ENCODE results near the gene DAPK2.

The DAPK2 gene

DNA sequence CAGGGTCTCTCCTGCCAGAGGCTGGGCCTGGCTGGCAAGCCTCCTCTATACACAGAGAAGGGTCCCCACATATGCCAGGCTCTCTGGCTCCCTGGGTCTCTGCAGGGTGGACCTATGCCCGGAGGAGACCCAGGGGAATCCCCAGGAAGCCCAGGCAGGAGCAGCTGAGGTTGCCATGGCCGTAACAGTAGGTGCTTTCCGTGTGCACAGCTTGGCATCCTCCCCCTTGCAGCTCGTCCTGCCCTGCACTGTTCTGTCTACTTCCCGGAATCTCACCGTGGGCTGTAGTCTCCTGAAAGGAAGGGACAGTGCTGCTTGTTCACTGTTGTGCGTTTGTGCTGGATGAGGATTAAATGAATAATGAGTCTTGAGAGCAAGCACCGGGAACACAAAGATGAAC is 47.8 kb downstream of the DAPK2 start:
- DNase-seq (ENCODE audit: low read depth in 2 of 2) = no peak

DNA sequence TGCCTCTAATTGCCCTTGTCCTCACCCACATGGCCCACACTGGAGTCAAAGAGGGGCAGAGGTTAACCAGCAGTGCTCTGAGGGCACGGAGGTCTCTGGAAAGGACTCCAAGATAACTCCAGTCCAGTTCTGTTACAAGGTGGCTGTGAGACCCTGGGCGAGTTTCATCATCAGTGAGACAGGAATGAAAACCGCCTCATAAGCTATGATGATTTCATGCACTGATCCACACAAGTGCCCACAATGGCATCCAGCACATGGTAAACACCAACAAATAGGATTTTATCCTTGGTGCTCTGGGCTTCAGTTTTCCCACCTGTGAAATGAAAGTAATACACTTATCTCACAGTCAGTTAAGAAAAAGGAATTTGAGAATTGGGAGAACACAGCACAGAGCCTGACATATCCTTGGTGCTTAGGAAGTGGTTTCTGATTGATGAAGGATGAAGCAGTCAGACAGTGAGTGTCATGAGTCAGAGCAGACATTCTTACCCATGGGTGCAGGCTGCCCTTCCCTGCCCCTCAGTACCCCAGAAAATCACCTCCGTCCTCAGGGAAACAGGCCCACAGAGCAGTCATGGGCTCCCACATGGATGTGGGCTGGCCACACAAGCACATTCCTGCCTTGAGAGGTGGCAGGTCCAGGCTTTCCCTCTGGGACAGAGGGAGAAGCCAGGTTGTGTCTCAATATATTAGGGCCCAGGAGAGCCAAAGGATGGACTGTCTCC is 48.4 kb downstream of the DAPK2 start:
- no peak for DNase-seq (ENCODE audit: low read depth in 2 of 2)

DNA sequence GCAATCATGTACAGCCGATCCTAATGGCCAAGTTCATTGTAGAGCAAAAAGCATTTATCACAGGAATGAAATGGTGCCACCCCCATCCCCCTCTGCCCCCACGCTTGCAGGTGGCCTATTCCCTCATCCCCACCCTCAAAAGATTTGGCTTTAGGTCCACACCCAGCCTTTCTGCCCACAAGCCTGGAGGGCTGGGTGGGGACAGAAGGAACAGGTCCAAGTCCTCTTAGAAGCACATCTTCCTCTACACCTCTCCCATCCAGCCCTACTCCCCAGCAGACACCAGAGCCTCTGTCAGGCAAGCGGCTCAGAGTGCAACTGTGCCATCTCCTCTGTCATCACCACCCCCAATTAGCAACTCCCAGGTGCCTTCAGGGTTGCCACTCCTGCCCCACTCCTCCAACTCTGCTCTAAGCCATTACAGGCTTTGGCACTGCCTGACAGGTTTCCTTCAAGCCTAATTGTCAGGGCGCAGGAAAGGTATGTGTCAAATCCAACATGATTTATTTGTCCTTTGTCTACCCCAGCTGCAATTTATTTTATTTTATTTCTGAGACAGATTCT is 49.4 kb downstream of the DAPK2 start:
- DNase-seq (ENCODE audit: low read depth in 2 of 2) = no peak

DNA sequence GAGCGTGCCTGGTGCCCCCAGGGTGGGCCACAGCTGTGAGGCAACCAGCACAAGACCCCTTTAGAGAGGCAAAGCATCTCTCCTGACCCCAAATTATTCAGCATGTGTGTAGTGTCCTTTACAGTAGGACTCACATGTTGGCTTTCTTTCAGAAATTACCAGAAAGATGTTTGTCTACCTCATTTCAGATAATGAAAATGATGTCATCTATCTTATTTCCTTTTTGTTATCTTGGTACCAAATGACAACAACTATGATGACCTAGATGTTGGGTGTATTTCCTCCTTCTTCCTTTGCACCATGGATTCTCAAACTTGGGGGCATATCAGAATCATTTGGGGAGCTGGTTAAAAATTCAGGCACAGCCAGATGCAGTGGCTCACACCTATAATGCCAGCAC is 50.5 kb downstream of the DAPK2 start:
- no peak for DNase-seq (ENCODE audit: low read depth in 2 of 2)

DNA sequence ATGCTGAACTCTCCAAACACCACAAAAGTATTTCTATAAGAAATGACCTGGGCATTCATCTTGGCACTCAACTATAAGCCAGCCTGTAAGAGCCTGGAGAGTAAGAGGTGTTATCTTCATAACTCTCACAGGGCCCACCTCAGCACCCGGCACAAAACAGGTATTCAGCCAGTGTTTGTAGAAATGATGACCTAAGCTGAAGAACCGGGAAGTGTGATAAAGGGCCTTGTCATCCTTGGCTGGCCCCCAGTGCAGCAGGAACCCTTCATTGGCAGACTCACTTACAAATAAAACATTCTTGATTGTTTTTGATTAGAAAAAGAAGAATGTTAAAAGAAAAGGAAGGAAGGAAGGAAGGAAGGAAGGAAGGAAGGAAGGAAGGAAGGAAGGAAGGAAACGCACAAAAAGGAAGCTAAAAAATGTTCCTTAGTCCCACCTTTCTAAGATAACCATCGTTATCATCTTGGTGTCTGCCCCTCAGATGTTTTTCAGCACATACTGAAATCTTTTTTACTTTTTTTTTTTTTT is 52.1 kb downstream of the DAPK2 start:
- DNase-seq (ENCODE audit: low read depth in 2 of 2) = no peak

DNA sequence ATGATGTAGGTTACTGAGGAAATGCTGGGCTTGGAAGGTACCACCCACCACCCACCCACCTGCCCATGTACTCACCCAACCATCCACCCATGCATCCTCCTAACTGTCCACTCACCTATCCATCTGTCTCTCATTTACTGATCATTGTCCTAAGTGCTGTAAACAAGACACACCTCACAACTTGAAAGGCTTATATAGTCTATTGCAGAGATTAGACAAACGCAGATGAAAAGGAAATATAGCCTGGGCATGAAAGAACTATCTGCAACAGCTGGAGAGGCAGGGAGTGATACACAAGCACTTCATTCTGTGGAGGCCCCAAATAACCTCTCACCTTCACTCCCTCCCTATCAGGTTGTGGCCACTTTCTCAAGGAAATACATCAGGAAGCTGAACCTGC is 54.0 kb downstream of the DAPK2 start:
- no peak for DNase-seq (ENCODE audit: low read depth in 2 of 2)

DNA sequence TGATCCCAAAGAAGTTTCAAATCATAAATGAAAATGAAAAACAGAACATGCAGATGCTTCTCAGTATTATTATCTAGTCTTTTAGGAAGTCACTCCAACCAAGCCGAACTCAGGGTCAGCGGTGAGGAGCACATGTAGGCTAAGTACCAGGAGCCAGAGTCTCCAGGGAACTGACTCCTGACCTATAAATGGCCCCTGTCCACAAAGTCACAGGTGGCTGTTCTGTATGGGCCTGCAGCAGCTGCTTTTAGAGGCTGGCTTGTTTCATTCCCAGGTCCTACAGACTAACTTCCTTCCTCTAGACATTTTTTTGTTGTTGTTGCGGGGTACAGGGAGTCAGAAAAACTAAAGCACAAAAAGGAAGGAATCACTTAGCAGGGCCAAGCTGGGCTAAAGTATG is 54.6 kb downstream of the DAPK2 start:
- DNase-seq (ENCODE audit: low read depth in 2 of 2) = no peak

DNA sequence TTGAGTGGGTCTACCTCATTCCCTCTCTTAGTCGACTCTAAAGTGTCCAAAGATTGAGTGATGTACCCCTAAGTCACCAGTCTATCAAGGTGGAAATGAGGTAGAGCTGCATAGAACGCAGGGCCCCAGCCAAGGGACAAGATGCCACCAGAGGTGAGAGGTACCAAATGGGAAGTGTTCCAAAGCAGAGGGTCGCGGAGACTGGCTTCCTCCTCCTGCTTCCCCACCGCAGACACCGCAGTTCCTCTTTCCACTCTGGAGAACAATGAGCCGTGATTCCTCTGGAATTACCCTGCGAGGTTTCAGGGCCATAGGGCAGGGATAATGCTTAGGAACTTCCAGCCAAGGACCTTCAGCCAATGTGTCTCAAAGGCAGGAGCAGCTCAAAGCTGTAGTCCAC is 55.8 kb downstream of the DAPK2 start:
- no peak for DNase-seq (ENCODE audit: low read depth in 2 of 2)

DNA sequence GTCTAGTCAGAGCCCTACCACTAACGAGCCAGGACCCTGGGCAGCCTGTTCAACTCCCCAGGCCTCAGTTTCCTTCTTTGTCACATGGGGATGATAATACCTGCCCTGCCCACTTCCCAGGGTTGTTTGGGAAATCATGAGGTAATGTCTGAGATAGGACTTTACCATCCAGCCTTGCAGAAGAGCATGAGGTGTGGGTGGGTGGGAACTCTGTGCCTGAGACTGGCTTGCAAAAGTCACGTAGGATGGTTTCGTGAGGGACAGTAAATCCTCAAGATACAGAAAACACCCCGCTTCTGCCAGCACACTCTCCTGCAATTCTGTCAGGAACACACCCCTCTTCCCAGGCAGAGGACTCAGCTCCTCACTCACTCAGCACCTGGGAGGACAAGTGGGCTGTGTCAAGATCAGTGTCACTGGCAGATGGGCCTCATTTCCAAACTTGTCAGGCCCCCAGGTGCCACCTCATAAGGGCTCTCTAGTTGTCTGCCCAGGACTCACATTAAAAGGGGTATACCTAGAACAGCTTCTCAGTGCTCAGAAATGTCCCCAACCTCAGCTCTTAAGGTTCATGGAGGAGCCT is 58.4 kb downstream of the DAPK2 start:
- no peak for DNase-seq (ENCODE audit: low read depth in 2 of 2)

DNA sequence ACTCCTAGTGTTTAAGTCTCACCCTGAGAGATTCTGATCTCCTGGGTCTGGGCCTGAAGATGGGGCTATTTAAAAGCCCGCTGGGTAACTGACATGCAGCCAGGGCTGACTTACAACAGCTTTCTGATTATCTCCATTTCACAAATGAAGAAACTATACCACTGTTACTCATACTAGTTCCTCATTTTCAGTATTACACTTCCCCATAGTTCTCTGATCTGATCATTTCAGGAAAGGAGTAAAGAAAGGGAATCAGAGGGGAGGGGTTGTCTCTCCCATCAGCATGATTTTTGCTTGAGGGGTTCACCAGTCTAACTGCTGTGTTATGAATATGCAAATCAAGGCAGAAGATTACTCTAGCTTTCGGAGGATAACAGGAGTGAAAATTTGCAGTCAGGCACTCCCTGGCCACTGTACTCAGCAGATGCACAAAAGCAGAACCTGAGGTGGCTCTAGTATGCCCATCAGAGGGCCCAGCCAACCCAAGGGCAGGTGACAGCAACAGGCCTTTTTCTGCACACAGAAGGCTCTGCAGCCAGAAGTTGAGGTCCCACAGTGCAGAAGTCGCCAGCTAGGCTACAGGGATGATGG is 59.4 kb downstream of the DAPK2 start:
- DNase-seq (ENCODE audit: low read depth in 2 of 2) = no peak

DNA sequence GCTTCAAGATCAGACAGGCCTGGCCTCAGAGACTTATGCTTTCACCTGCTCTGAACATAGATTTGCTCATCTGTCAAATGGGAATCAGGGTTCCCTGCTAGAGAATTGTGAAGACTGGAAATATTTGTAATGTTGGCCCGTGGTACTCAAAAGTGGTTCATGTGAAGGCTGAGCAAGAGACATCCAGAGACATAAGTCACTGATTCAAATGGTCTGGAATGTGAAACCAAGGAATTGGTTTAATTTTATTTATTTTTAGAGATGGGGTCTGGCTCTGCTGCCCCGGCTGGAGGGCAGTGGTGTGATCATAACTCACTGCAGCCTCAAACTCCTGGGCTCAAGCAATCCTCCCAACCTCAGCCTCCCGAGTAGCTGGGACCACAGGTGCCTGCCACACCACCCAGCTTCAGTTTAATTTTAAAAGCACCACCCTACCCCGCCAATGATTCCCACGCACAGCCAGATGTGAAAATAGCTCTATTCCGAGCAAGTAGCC is 60.1 kb downstream of the DAPK2 start:
- DNase-seq (ENCODE audit: low read depth in 2 of 2) = no peak

DNA sequence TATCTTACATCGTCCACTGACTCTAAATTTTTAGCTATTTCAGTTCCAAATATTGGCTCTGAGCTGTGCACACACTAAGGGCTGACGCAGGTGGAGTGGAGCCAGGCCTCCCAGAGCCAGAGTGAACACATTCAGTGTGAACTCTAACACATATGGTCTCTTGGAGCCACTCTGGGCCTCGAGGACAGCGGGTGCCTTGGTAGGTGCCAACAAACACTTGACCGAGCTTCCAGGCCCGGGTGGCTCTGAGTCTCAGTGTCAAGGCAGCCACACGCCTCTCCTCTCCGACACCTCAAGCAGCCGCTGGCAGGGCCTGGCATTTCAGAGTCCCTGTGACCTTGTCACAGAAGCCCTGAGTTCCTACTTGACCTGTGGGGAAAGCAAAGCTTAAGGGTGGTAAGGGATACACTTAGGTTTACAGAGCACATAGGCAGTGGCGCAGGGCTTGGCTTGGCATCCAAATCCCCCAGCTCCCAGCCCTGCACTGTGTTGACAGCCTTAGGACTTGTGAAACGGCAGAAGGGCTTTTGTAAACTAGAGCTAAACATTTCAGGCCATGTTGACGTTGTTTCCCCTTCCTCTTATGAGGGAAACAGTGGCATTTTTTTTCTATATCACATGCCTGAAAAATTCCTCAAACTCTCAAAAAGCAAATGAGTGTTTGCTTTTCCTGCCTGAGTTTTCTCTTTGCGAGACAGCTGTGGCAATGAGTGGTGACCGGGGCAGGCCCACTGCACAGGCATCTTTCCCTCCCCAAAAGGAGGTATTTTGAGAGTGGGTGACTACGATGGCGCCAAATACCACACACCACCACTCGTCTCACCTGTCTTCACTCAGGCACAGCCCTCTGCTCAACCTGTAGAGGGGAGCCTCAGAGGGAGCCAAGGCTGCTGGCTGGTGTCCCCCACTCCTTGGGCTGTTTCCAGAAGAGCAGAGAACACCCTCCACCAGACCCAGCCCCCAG is 60.8 kb downstream of the DAPK2 start:
- no peak for DNase-seq (ENCODE audit: low read depth in 2 of 2)

DNA sequence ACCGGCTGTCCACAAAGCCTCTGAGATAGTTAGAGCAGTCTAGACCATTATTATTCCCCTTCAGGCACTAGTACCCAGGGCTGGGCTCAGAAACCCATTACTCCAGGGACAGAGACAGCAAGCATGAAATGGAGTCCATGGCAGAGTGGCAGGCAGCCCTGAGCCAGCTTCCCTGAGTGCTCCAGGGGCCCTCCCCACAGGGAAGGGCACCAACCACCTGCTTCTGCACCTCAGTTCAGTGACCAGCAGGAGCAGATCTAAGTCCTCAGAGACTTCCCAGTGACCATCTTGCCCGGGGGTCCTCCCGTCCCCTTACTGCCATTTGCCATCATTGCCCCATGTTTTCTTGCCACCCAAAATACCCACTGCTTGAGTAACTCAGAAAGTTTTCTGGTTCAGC is 62.0 kb downstream of the DAPK2 start:
- no peak for DNase-seq (ENCODE audit: low read depth in 2 of 2)

DNA sequence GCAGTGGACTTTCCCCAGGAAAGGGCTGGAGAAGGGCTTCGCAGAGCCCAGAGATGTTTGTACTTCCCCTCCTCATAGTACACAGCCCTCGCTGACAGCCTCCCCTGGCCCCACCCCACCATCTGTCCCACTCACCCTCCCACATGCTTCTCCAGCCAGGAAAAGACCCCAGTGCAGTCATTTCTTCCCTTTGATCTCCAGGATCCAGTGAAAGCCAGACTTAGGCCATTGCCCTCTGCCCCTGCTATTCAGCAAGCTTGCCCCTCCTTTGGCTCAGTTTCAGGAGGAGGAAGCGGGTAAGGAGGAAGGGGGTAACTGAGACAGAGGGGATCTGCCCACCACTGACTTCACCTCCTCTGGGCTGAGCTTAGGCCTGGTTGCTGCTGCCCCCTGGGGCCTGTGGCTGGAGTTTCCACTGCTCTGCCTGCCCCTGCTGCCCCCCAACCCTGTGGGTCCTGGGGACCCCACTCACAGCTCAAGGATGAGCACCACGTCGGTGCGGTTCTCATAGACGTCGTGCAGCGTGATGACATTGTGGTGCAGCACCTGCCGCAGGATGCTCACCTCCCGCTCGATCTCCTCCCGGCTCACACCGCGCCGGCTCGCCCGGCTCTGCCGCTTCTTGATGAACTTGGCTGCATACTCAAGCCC is 63.1 kb downstream of the DAPK2 start:
- no peak for DNase-seq (ENCODE audit: low read depth in 2 of 2)

DNA sequence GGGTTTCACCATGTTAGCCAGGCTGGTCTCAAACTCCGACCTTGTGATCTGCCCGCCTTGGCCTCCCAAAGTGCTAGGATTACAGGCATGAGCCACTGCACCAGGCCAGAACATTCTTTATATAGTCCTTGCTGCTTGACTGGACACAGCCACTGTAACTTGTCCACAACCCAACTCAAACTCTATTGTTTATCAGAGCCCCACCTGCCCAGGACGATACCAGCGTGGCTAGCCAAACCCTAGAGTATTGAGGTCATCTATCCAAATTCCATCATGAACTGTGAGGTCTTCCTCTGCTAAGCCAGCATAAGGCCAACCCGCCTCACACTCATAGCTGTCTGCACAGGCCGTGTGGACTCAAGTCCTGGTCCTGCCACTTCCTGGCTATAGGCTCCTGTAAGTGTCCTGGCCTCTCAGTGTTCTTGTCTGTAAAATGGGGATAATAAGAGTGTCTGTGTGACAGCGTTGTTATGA is 63.9 kb downstream of the DAPK2 start:
- DNase-seq (ENCODE audit: low read depth in 2 of 2) = no peak

DNA sequence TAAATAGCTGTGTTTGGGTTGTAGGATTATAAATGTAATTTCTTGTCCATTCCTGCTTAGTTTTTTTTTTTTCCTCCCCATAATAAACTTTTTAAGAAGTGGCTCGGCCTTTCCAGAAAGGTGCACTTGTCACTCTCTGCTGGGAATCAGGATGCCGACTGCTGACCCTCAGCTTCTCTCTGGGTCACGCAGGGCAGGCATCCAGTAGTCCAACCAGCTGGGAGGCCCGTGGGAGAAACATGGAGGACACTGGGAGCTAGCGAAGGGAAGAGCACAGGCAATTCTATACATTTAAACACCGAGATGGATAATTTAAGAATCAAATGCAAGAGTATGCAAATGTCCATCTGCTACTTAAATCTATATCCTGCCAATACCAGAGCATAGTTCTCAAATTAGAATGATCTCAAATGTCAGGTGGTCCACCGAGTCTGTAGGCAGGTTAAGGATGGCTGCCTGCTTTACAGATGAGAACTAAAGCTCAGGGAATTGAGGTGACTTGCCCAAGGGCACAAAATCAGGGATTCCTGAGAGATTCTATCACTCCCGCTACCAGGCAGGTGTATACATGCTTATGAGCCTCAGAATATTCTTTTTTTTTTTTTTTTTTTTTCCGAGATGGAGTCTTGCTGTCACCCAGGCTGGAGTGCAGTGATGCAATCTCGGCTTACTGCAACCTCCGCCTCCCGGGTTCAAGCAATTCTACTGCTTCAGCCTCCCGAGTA is 64.5 kb downstream of the DAPK2 start:
- DNase-seq (ENCODE audit: low read depth in 2 of 2) = no peak

DNA sequence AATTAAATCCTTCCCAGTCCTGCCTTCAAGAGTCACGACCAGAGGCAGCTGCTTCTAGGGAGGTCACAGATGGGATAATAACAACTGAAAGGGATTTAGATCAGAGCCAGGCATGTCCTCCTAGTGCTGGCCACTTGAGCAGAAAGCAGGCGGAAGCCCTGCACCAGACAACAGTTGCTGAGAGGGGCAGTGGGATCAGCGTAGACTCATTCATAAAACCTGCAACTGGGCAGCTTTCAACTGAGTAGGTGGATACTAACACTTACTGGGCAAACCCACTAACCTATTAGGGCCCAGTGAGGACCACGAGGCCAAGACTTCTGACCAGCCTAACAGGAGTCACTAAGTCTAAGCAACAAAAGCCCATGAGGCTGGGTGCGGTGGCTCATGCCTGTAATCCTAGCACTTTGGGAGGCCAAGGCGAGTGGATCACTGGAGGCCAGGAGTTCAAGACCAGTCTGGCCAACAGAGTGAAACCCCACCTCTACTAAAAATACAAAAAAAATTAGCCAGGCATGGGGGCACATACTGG is 67.0 kb downstream of the DAPK2 start:
- DNase-seq (ENCODE audit: low read depth in 2 of 2) = no peak

DNA sequence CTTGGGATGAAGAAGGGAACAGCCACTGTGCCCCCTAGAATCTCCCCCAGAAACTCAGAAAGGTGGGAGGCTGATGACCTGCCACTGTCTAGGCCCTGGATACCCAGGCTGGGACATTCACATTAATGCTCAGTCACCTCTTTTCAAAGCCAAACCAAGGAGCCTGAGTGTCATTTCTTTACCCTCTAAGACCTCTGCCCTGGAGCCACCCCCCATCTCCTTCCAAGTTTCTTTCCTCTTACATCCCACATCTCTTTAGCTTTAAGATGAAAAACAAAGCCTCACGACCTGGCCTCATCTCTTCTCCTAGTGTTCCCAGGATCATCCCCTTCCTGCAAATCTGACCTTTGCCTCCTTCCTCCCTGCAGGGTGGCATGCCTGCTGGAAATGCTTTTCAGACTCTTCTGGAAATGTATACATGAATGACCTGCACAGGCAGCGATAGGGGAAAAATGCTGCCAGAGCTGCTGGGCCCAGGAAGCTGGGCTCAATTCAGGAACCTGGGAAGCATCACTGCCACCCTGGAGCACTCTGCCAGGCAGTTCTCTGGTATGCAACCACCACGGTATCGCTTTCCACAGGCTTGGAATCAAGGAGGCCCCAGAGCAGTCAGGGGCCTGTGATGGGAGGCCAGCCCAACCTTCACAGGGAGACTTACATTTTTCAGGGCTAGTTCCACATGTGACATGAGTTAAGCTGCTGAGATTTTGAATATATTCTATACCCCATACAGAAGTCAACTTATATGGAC is 67.6 kb downstream of the DAPK2 start:
- no peak for DNase-seq (ENCODE audit: low read depth in 2 of 2)

DNA sequence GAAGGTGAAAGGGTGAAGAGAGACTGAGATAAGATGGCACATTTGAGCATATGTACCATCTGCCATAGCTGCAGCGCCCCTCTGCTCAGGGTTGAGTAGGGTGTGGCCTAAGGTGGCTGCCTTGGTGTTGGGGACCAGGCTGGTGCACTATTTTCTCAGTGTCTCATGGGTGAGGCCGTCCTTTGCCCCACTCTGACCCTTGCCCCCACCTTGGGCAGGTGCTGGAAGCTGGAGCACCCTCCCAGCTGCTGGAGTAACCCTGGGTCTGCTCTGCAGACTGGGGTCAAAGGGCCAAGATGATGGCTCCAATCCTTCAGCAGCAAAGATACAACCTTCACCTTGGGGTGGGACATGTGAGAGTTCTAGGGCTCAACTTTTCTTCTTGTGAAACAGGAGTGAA is 69.2 kb downstream of the DAPK2 start:
- DNase-seq (ENCODE audit: low read depth in 2 of 2) = no peak

Data from stimulated activated CD8-positive, alpha-beta memory T cell treated with anti-CD3 and anti-CD28 coated beads, Interleukin-2, amount 100 ng/mL, for 48 hours (primary cell).